T-helper 17 cell (primary cell): ENCODE measurements around the gene HABP4. TPM values are rescaled to one million over a fixed set of nuclear protein-coding genes. Genes with fewer than 3 reads are reported as not detected.

Source experiments
- ATAC-seq: fragments of 150-1000 bp; cut with Tn5 transposase; 2 replicates; pipeline ENCODE4 v1.10.0; 2021; ENCODE audit warnings: mild to moderate bottlenecking, moderate library complexity
- DNase-seq, 3 donors: peaks; one replicate each; pipeline versions ENCODE4 v3.0.0 to v3.0.0-alpha.2; 2020 to 2021
- H3K9me3 ChIP-seq: one replicate; pipeline ENCODE4 v1.7.0; 2013; ENCODE audit warnings: low read length, mild to moderate bottlenecking; ENCODE audit not compliant: control insufficient read depth, poor library complexity, severe bottlenecking
- H3K27ac Mint-ChIP-seq: one replicate; pipeline ENCODE4 v1.8.0; 2022; ENCODE audit warnings: mild to moderate bottlenecking, moderate library complexity, mixed read lengths
- H3K27me3 Mint-ChIP-seq: one replicate; pipeline ENCODE4 v1.8.0; 2022; ENCODE audit warnings: mixed read lengths
- H3K36me3 Mint-ChIP-seq: one replicate; pipeline ENCODE4 v1.8.0; 2022; ENCODE audit warnings: low read depth, mixed read lengths
- H3K4me1 Mint-ChIP-seq: one replicate; pipeline ENCODE4 v1.8.0; 2022; ENCODE audit warnings: mild to moderate bottlenecking, mixed read lengths
- H3K4me3 Mint-ChIP-seq: one replicate; pipeline ENCODE4 v1.8.0; 2022; ENCODE audit warnings: mild to moderate bottlenecking, moderate library complexity, mixed read lengths
- total RNA-seq, 4 donors: library from RNA in 2 of 4; stranded (reverse) in 2 of 4; gene quantifications; one replicate each; pipeline ENCODE4 v1.2.3 and lab custom pipeline; 2022 to 2026

HABP4 gene
- total RNA-seq, result 10 to 100 TPM; 16.6 to 21.3 TPM
- 38.8 to 61.0 reads per million in 2 donors for total RNA-seq (lab: John Stamatoyannopoulos, UW)

GRCh38 chr9:96449845-96450612 is at the start of gene HABP4:
Gene HABP4, plus strand, starts transcription at chr9:96450169. Its CDS starts 111 bp downstream, at chr9:96450280.
- peak within 1 kb of the TSS; percentile 94 for H3K4me3 Mint-ChIP-seq
- H3K9me3 ChIP-seq, result no peaks in the 10 kb centered on the region
- ATAC-seq (peak; percentile 93), DNase-seq (peak; percentile 94 to 99 (median 95))
- peak within 1 kb of the TSS; percentile 88 for H3K27ac Mint-ChIP-seq
- H3K36me3 Mint-ChIP-seq, result peaks cover 4% of the 10 kb centered on the region
- peaks cover 4% of the 10 kb centered on the region for H3K27me3 Mint-ChIP-seq
- H3K4me1 Mint-ChIP-seq, result peaks cover 20% of the 10 kb centered on the region

- peaks cover 22% of the 10 kb centered on the region for H3K4me1 Mint-ChIP-seq
- H3K27ac Mint-ChIP-seq, result peak overlapping the region; percentile 49
- H3K36me3 Mint-ChIP-seq, result no peaks in the 10 kb centered on the region
- H3K27me3 Mint-ChIP-seq, result no peaks in the 10 kb centered on the region
- H3K9me3 ChIP-seq, result no peaks in the 10 kb centered on the region
- peak overlapping the region; percentile 25 for H3K4me3 Mint-ChIP-seq
- DNase-seq (no peak), ATAC-seq (no peak)
Measured at GRCh38 chr9:96408409-96409280, 41.3 kb upstream of the HABP4 start.

- H3K9me3 ChIP-seq, result no peaks in the 10 kb centered on the region
- Mint-ChIP-seq H3K27me3 (no peaks in the 10 kb centered on the region), H3K27ac (no peak overlapping the region), H3K4me3 (no peak overlapping the region), H3K4me1 (peaks cover 27% of the 10 kb centered on the region), H3K36me3 (no peaks in the 10 kb centered on the region)
- no peak for DNase-seq
- no peak for ATAC-seq
Measured at GRCh38 chr9:96411129-96411838, 38.7 kb upstream of the HABP4 start.

- H3K27me3 Mint-ChIP-seq, result no peaks in the 10 kb centered on the region
- H3K4me1 Mint-ChIP-seq, result peaks cover 28% of the 10 kb centered on the region
- DNase-seq, result no peak
- ATAC-seq, result no peak
- H3K4me3 Mint-ChIP-seq, result peak overlapping the region; percentile 7
- H3K36me3 Mint-ChIP-seq, result no peaks in the 10 kb centered on the region
- no peaks in the 10 kb centered on the region for H3K9me3 ChIP-seq
- H3K27ac Mint-ChIP-seq, result peak overlapping the region; percentile 87
Measured at GRCh38 chr9:96412174-96412913, 37.6 kb upstream of the HABP4 start.

- ATAC-seq, result no peak
Measured at GRCh38 chr9:96413302-96414221, 36.4 kb upstream of the HABP4 start.

GRCh38 chr9:96417051-96417586 is 32.9 kb upstream of the HABP4 start:
- H3K27me3 Mint-ChIP-seq, result no peaks in the 10 kb centered on the region
- DNase-seq (peak; percentile 77 to 91 (median 87)), ATAC-seq (peak; percentile 36)
- peaks cover 28% of the 10 kb centered on the region for H3K4me1 Mint-ChIP-seq
- H3K9me3 ChIP-seq, result no peaks in the 10 kb centered on the region
- no peaks in the 10 kb centered on the region for H3K36me3 Mint-ChIP-seq
- peak overlapping the region; percentile 89 for H3K4me3 Mint-ChIP-seq
- peak overlapping the region; percentile 88 for H3K27ac Mint-ChIP-seq

More at GRCh38 chr9:96413302-96414221, 36.4 kb upstream of the HABP4 start:
- no peak for DNase-seq
- H3K36me3 Mint-ChIP-seq, result no peaks in the 10 kb centered on the region
- no peaks in the 10 kb centered on the region for H3K27me3 Mint-ChIP-seq
- peak overlapping the region; percentile 76 for H3K4me3 Mint-ChIP-seq
- no peaks in the 10 kb centered on the region for H3K9me3 ChIP-seq
- H3K27ac Mint-ChIP-seq, result peak overlapping the region; percentile 87
- H3K4me1 Mint-ChIP-seq, result peaks cover 24% of the 10 kb centered on the region

- no peaks in the 10 kb centered on the region for H3K9me3 ChIP-seq
- H3K36me3 Mint-ChIP-seq, result no peaks in the 10 kb centered on the region
- H3K4me3 Mint-ChIP-seq, result peak overlapping the region; percentile 88
- peaks cover 27% of the 10 kb centered on the region for H3K4me1 Mint-ChIP-seq
- DNase-seq, result peak in 1 of 3 donors; percentile 27
- H3K27me3 Mint-ChIP-seq, result no peaks in the 10 kb centered on the region
- ATAC-seq, result peak; percentile 12
- peak overlapping the region; percentile 87 for H3K27ac Mint-ChIP-seq
Measured at GRCh38 chr9:96417661-96418082, 32.3 kb upstream of the HABP4 start.

- Mint-ChIP-seq H3K36me3 (no peaks in the 10 kb centered on the region), H3K4me3 (peak within 1 kb of the TSS; percentile 89), H3K4me1 (peaks cover 23% of the 10 kb centered on the region), H3K27me3 (no peaks in the 10 kb centered on the region), H3K27ac (peak within 1 kb of the TSS; percentile 90)
- DNase-seq (peak; percentile 80 to 92 (median 89)), ATAC-seq (peak; percentile 78)
- H3K9me3 ChIP-seq, result no peaks in the 10 kb centered on the region
Measured at GRCh38 chr9:96418083-96418919, 31.7 kb upstream of the HABP4 start, which contains the start of gene ZNF367. Gene ZNF367, minus strand, starts transcription at chr9:96418370. Its CDS starts 338 bp downstream, at chr9:96418032.

- peak overlapping the region; percentile 90 for H3K27ac Mint-ChIP-seq
- peaks cover 18% of the 10 kb centered on the region for H3K4me1 Mint-ChIP-seq
- H3K36me3 Mint-ChIP-seq, result no peaks in the 10 kb centered on the region
- DNase-seq (peak; percentile 30 to 56 (median 54)), ATAC-seq (peak; percentile 29)
- no peaks in the 10 kb centered on the region for H3K9me3 ChIP-seq
- H3K27me3 Mint-ChIP-seq, result no peaks in the 10 kb centered on the region
- peak overlapping the region; percentile 88 for H3K4me3 Mint-ChIP-seq
Measured at GRCh38 chr9:96418920-96419690, 30.9 kb upstream of the HABP4 start.

- peak overlapping the region; percentile 90 for H3K27ac Mint-ChIP-seq
- no peaks in the 10 kb centered on the region for H3K27me3 Mint-ChIP-seq
- H3K9me3 ChIP-seq, result no peaks in the 10 kb centered on the region
- DNase-seq (no peak), ATAC-seq (no peak)
- no peaks in the 10 kb centered on the region for H3K36me3 Mint-ChIP-seq
- H3K4me1 Mint-ChIP-seq, result peaks cover 17% of the 10 kb centered on the region
- H3K4me3 Mint-ChIP-seq, result peak overlapping the region; percentile 85
Measured at GRCh38 chr9:96419691-96419969, 30.3 kb upstream of the HABP4 start.
